Dendritic cell treated with granulocyte-macrophage colony-stimulating factor and Interleukin-4, amounts not matched to agents 40 ng/mL and 50 ng/mL, for 4 days (primary cell): ENCODE measurements around the gene MOSMO.
"Not testable (repeated sequence)": the region's sequence is repeated elsewhere in the genome, so short reads cannot be mapped to it uniquely, and the experiment has no call there.

ENCODE experiments used
- H3K27ac Mint-ChIP-seq: one replicate; pipeline ENCODE4 v1.8.0; 2022; ENCODE audit warnings: mild to moderate bottlenecking, mixed read lengths
- H3K27me3 Mint-ChIP-seq: one replicate; pipeline ENCODE4 v1.8.0; 2022; ENCODE audit warnings: mild to moderate bottlenecking, mixed read lengths
- H3K36me3 Mint-ChIP-seq: one replicate; pipeline ENCODE4 v1.8.0; 2022; ENCODE audit warnings: low read depth, mixed read lengths
- H3K4me1 Mint-ChIP-seq: one replicate; pipeline ENCODE4 v1.8.0; 2022; ENCODE audit warnings: low read depth, mixed read lengths
- H3K4me3 Mint-ChIP-seq: one replicate; pipeline ENCODE4 v1.8.0; 2022; ENCODE audit warnings: mild to moderate bottlenecking, moderate library complexity, mixed read lengths
- H3K9me3 Mint-ChIP-seq: one replicate; pipeline ENCODE4 v1.8.0; 2022; ENCODE audit warnings: mixed read lengths
- intact Hi-C: fragments of 100-400 bp; cut with micrococcal nuclease; formaldehyde crosslinking; loops from one replicate; pipeline ENCODE4 v1.15.0; 2022

MOSMO gene

DNA sequence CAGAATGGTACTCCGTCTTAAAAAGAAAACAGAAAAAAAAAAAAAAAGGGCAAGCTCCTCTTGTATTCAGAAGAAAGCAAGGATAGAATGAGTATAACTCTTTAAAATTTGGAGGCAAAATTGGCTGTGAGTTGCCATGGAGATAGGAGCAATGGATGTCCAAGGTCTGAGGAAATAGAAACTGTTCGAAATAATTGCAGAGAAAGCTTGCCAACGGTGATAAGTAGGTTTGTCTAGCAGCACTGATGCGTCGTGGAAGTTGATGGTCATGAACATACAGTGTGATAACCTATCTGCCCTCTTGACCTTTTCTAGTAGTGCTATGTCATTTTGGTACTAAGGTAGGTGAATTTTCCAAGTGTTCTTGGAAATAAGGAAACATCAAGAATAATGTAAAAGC lies 3.0 kb downstream of the MOSMO start:
- no peak overlapping the region for H3K27ac Mint-ChIP-seq
- peaks cover 59% of the 10 kb centered on the region for H3K4me1 Mint-ChIP-seq

DNA sequence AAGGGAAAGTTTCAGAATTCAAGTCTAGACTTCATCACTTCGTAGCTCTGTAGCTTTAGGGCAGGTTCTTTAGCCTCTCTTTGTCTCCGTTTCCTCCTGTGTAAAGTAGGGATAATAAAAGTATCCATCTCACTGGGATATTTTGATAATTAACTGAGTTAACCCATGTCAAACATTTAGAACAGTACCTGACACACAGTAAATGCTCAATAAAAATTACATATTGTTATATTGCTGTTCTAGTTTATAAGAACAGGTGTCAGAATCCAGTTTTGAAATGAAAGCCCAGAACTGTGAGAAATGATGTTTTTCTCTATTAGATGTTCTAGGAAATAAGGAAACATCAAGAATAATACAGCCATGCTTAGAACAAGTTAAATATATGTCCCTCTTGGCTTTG lies 4.3 kb downstream of the MOSMO start:
- H3K9me3 Mint-ChIP-seq, result no peaks in the 10 kb centered on the region
- intact Hi-C loops, result no loop called here
- peaks cover 18% of the 10 kb centered on the region for H3K36me3 Mint-ChIP-seq
- H3K27me3 Mint-ChIP-seq, result peaks cover 1% of the 10 kb centered on the region
- peaks cover 61% of the 10 kb centered on the region for H3K4me1 Mint-ChIP-seq
- no peak overlapping the region for H3K4me3 Mint-ChIP-seq
- no peak overlapping the region for H3K27ac Mint-ChIP-seq

More for the DNA sequence above, 3.0 kb downstream of the MOSMO start:
- Mint-ChIP-seq H3K9me3 (no peaks in the 10 kb centered on the region), H3K36me3 (peaks cover 18% of the 10 kb centered on the region), H3K4me3 (no peak overlapping the region), H3K27me3 (peaks cover 6% of the 10 kb centered on the region)
- intact Hi-C loops, result no loop called here

DNA sequence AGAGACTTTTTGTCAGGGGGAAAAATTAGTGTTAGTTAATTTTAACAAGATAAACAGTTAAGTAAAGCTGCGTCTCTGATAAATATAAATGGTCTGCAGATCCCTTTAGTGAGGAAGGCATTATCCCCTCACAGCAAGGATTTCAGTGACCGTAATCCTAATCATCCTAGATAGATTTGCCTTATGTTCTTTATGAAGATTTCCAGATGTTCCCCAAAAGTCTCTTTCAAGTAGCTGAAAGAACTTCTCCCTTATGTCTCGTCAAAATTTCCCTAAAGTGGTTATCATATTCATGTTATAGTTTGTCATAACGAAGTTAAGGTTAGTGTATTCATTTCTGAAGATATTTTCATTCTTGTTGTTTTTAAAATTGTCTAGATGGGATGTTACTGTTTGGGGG lies 5.6 kb downstream of the MOSMO start:
- Mint-ChIP-seq H3K9me3 (no peaks in the 10 kb centered on the region), H3K27me3 (no peaks in the 10 kb centered on the region), H3K4me1 (peaks cover 60% of the 10 kb centered on the region), H3K36me3 (peaks cover 8% of the 10 kb centered on the region), H3K27ac (no peak overlapping the region), H3K4me3 (no peak overlapping the region)
- intact Hi-C loops, result no loop called here

DNA sequence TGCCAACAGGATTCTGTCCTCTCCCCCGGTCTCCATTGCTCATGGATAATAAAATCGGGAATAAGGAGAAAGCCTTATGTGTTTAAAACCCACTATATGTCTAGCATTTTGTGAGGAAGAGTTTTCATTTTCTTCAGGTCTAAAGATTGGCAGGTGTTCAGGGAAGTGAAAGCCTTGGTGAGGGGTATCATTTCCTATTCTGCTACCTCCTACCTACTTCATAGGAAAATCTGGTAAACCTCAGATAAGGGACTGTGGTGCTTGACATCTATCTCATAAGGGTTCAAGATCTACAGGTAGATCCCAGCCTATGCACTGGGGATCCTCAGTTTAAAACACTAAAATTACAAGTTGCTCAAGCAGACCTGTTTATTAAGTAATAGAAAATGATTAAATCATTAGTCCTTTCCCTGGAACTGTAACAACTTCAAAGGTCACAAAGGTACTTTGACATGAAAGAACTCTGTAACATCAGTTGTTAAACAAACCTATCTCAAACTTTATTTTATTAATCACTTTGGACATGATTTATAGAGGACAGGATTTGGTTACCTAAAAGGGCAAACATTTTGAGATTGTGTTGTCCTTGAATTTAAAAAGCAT lies 6.5 kb downstream of the MOSMO start:
- intact Hi-C loops, result no loop called here
- Mint-ChIP-seq H3K4me1 (peaks cover 60% of the 10 kb centered on the region), H3K9me3 (no peaks in the 10 kb centered on the region), H3K36me3 (peaks cover 6% of the 10 kb centered on the region), H3K27me3 (no peaks in the 10 kb centered on the region), H3K27ac (no peak overlapping the region), H3K4me3 (no peak overlapping the region)

DNA sequence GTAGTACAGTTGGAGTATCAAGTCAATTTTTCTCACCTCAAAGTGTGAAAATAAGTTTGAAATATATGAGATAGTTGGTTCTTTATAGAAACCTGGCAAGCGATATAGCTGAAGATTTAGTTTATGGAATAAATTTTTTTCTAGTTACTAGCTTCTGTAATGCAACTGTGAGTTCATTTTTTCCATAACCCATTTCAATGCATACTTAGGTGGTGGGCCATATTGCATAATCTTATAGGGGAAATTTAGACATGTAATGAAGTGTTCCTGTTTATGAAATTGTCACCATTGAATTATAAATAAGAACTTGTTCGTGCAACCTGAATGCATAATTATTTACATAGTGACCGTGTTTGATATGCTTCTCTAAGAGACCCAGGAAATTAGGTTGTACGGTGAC lies 9.0 kb downstream of the MOSMO start:
- Mint-ChIP-seq H3K4me3 (no peak overlapping the region), H3K27ac (no peak overlapping the region), H3K27me3 (no peaks in the 10 kb centered on the region), H3K9me3 (no peaks in the 10 kb centered on the region), H3K36me3 (no peaks in the 10 kb centered on the region), H3K4me1 (peaks cover 48% of the 10 kb centered on the region)
- intact Hi-C loops, result no loop called here

DNA sequence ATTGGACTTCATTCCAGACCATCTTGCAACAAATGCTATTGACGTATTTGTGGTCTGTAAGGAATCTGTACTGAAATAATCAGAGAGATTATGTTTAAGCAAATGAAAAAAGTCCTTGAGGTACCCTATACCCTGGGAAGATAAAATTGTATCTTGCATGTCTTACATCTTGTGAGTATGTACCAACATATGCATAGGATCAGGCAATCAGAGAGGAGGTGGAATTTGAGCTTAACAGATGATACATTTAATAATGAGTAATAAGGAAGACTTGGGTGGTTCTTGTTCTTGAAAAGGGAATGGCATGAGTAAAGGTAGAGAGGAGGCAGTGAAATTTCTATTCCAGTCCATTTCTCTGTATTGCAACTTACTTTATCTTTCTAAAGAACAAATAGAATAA lies 10.6 kb downstream of the MOSMO start:
- no peak overlapping the region for H3K4me3 Mint-ChIP-seq
- H3K4me1 Mint-ChIP-seq, result peaks cover 46% of the 10 kb centered on the region
- intact Hi-C loops, result no loop called here
- H3K36me3 Mint-ChIP-seq, result no peaks in the 10 kb centered on the region
- H3K9me3 Mint-ChIP-seq, result no peaks in the 10 kb centered on the region
- no peak overlapping the region for H3K27ac Mint-ChIP-seq
- no peaks in the 10 kb centered on the region for H3K27me3 Mint-ChIP-seq

DNA sequence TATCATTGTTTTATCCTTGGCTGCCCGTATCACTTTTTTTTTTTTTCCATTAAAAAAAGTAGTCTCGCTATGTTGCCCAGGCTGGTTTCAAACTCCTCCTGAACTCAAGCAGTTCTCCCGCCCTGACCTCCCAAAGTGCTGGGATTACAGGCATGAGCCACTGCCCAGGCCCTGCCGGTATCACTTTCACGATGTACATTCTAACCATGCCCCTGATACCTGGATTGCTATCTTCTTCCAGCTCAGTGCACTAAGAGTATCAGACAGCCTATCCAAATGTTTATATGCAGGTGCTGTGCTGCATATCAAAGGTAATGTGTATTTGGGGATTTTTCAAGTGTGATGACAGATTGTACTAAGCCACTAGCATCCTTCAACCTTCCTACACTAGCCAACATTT lies 14.2 kb downstream of the MOSMO start:
- Mint-ChIP-seq H3K27ac (no peak overlapping the region), H3K4me1 (peaks cover 28% of the 10 kb centered on the region), H3K36me3 (no peaks in the 10 kb centered on the region), H3K4me3 (no peak overlapping the region), H3K9me3 (no peaks in the 10 kb centered on the region), H3K27me3 (no peaks in the 10 kb centered on the region)
- intact Hi-C loops, result no loop called here

DNA sequence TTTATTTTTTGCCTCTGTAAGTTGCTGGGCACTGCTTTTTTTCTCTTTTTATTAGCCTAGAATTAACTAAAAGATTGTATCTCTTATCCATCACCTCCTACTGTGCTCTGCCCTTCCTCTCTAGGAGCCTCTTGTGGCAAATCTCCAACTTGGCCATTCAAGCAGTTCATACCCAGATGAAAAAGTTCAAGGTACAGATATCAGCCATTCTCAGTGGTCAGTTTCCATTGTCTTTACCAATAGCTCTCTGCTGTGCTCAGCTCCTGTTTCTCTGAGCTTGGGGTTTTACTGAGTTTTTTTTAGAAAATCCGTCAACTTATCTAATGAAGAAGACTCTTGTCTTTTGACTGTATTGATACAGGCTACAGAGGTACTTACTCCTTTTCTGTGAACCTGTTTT lies 15.6 kb downstream of the MOSMO start:
- Mint-ChIP-seq H3K4me1 (peaks cover 22% of the 10 kb centered on the region), H3K27ac (no peak overlapping the region), H3K9me3 (no peaks in the 10 kb centered on the region), H3K4me3 (no peak overlapping the region), H3K36me3 (no peaks in the 10 kb centered on the region), H3K27me3 (no peaks in the 10 kb centered on the region)
- intact Hi-C loops, result no loop called here

DNA sequence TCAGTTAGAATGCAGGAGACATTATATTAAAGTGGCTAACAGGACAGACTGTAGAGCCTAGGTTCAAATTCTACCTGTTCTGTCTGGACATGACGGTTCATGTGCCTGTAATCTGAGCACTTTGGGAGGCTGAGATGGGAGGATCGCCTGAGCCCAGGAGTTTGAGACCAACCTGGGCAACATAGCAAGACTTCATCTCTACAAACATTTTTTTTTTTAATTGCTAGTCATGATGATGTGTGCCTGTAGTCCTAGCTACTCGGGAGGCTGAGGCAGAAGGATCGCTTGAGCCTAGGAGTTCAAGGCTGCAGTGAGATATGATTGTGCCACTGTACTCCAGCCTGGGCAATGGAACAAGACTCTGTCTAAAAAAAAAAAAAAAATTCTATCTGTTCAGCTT lies 16.9 kb downstream of the MOSMO start:
- H3K27ac Mint-ChIP-seq, H3K4me3 Mint-ChIP-seq, H3K27me3 Mint-ChIP-seq, H3K36me3 Mint-ChIP-seq, intact Hi-C loops, H3K9me3 Mint-ChIP-seq: not testable (repeated sequence)
- peaks cover 10% of the 10 kb centered on the region for H3K4me1 Mint-ChIP-seq

DNA sequence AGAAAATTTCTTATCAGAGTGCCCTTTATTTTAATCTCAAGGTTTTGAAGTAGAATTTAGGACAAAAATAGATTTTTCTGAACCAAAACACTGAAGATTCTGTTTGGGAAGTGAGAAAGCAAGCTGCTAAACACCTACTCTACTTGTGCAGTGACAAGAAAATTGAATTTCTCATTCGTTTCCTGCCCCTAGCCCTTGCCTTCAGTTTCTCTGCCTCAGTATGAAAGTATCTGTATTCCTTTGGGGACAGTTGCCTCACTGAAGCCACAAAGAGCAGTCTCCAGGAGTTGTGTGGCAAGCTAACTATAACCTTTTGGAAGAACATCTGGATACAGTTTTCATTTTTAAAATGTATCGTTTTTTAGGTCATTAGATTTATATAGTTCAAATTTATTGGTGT lies 19.7 kb downstream of the MOSMO start:
- Mint-ChIP-seq H3K9me3 (peaks cover 19% of the 10 kb centered on the region), H3K4me1 (peaks cover 4% of the 10 kb centered on the region), H3K27me3 (no peaks in the 10 kb centered on the region), H3K27ac (no peak overlapping the region), H3K4me3 (no peak overlapping the region), H3K36me3 (peaks cover 30% of the 10 kb centered on the region)
- intact Hi-C loops, result no loop called here

DNA sequence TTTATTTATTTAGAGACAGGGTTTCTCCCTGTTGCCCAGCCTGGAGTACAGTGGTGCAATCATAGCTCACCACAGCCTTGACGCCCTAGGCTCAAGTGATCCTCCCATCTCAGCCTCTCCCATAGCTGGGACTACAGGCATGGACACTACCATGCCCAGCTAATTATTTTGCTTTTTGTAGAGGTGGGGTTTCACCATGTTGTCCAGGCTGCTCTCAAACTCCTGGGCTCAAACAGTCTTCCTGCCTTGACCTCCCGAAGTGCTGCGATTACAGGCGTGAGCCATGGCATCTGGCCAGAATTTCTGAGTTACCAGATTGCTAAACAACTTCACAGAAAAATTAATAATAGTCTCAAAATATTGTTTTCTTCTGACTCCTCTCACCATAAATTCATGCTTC lies 21.7 kb downstream of the MOSMO start:
- Mint-ChIP-seq H3K9me3 (peaks cover 19% of the 10 kb centered on the region), H3K4me1 (peaks cover 10% of the 10 kb centered on the region), H3K36me3 (peaks cover 38% of the 10 kb centered on the region), H3K4me3 (no peak overlapping the region), H3K27ac (no peak overlapping the region), H3K27me3 (no peaks in the 10 kb centered on the region)
- intact Hi-C loops, result no loop called here

DNA sequence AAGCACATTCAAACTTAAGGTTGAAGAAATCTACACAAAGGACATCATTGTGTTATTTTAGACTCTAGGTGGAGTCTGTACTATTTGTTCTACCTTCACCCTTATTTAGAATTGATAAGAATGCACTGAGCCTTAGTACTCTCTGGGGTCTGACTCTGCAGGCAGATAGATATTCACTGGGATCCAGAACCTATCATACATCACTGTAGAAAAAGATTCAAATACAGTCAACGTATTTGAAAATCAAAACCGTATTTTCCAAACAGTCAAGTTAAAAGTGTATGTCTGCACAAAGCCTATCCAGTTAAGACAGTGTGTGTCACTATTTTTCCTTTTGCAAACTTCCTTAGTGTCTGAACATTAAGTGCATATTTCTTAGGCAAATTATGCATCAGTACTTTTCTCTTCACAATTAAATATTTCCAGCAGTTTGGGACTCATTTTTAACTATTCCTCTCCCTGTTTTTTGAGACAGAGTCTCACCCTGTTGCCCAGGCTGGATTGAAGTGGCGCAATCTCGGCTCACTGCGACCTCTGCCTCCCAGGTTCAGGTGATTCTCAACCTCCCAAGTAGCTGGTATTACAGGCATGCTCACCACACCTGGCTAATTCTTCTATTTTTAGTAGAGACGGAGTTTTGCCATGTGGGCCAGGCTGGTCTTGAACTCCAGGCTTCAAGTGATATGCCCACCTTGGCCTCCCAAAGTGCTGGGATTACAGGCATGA lies 22.3 kb downstream of the MOSMO start:
- no peak overlapping the region for H3K27ac Mint-ChIP-seq
- H3K36me3 Mint-ChIP-seq, result peaks cover 38% of the 10 kb centered on the region
- peaks cover 19% of the 10 kb centered on the region for H3K9me3 Mint-ChIP-seq
- no peak overlapping the region for H3K4me3 Mint-ChIP-seq
- no peaks in the 10 kb centered on the region for H3K27me3 Mint-ChIP-seq
- intact Hi-C loops, result no loop called here
- peaks cover 15% of the 10 kb centered on the region for H3K4me1 Mint-ChIP-seq

DNA sequence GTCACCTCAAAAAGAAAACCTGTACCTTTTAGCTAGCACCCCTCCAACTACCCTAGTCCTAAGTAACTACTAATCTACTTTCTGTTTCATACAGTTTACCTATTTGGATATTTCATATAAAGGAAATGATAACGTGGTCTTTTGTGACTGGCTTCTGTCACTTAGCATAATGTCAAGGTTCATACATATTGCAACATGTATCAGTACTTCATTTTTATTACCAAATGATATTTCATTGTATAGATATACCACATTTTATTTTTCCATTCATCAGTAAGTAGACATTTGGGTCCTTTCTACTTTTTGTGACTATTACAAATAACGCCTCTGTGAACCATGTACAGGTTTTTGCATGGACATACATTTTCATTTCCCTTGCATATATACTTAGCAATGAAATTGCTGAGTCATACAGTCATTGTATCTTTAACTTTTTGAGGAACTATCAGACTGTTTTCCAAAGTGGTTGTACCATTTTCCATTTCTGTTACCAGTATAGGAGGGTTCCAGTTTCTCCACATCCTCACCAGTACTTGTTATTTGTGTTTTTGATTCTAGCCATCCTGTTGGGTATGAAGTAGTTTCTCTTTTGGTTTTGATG lies 23.7 kb downstream of the MOSMO start:
- Mint-ChIP-seq H3K4me1 (peaks cover 12% of the 10 kb centered on the region), H3K9me3 (peaks cover 19% of the 10 kb centered on the region), H3K27me3 (no peaks in the 10 kb centered on the region), H3K36me3 (peaks cover 39% of the 10 kb centered on the region), H3K27ac (no peak overlapping the region), H3K4me3 (no peak overlapping the region)
- intact Hi-C loops, result no loop called here

DNA sequence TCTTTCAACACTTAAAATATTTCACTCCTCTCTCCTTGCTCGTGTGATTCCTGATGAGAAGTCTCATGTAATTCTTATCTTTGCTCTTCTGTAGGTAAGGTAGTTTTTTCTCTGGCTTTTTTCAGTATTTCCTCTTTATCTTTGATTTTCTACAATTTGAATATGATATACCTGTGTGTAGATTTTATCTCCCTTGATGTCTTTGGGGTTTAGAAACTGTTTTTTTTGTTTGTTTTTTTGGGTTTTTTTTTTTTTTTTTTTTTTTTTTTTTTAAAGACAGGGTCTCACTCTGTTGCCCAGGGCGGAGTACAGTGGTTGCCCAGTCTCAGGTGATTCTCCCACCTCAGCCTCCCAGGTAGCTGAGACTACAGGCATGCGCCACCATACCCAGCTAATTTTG lies 26.6 kb downstream of the MOSMO start:
- no peak overlapping the region for H3K27ac Mint-ChIP-seq

More for the DNA sequence above, 26.6 kb downstream of the MOSMO start:
- Mint-ChIP-seq H3K9me3 (peaks cover 19% of the 10 kb centered on the region), H3K27me3 (no peaks in the 10 kb centered on the region), H3K4me3 (no peak overlapping the region), H3K36me3 (peaks cover 52% of the 10 kb centered on the region), H3K4me1 (peaks cover 11% of the 10 kb centered on the region)
- intact Hi-C loops, result no loop called here
